ENCODE data around the gene TOLLIP. TPM values are rescaled to one million over a fixed set of nuclear protein-coding genes. Genes with fewer than 3 reads are reported as not detected.

Gene TOLLIP
- total and polyA plus RNA-seq, 12 donors: 19.0 to 53.6 (median 42.6) TPM

DNA sequence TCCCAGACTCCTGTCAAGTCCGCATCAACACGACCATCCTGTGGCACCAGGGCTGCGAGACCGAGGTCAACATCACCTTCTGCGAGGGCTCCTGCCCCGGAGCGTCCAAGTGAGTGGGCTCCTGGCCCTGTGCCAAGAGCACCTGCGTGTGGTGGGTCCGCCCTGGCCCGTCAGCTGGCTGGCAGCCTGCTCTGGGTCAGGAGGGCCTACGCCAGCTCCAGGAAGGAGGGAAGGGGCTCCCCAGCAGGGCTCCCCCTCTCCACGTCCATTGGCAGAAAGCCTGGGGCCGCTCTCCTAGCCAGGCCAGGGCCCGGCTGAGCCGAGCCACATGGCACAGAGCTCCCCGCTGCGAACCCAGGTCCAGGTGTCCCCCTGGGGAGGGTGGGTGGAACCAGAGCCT lies 48.8 kb downstream of the TOLLIP start:
- Histone ChIP-seq H3K27me3 (no peaks in the 10 kb centered on the region), H3K27ac (no peak overlapping the region), H3K4me1 (peaks cover 4 to 17% (median 14%) of the 10 kb centered on the region in 9 donors), H3K9me3 (no peaks in the 10 kb centered on the region), H3K36me3 (no peaks in the 10 kb centered on the region), H3K4me3 (no peak overlapping the region)
- no peak for DNase-seq
- ATAC-seq: no peak
- intact Hi-C loops (cut with DNase I): loop anchor here in 2 of 10 donors (10.0 kb wide), 1 partner anchor 254 kb away; no protein-coding TSS in a partner anchor
- WGBS, 2 donors: 86 to 91% methylated on average over 16 to 17 of the region's 17 CpGs
- TF ChIP-seq, protein P1, sequence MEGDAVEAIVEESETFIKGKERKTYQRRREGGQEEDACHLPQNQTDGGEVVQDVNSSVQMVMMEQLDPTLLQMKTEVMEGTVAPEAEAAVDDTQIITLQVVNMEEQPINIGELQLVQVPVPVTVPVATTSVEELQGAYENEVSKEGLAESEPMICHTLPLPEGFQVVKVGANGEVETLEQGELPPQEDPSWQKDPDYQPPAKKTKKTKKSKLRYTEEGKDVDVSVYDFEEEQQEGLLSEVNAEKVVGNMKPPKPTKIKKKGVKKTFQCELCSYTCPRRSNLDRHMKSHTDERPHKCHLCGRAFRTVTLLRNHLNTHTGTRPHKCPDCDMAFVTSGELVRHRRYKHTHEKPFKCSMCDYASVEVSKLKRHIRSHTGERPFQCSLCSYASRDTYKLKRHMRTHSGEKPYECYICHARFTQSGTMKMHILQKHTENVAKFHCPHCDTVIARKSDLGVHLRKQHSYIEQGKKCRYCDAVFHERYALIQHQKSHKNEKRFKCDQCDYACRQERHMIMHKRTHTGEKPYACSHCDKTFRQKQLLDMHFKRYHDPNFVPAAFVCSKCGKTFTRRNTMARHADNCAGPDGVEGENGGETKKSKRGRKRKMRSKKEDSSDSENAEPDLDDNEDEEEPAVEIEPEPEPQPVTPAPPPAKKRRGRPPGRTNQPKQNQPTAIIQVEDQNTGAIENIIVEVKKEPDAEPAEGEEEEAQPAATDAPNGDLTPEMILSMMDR (IDR thresholded peaks at IDR 0.05): no peak

DNA sequence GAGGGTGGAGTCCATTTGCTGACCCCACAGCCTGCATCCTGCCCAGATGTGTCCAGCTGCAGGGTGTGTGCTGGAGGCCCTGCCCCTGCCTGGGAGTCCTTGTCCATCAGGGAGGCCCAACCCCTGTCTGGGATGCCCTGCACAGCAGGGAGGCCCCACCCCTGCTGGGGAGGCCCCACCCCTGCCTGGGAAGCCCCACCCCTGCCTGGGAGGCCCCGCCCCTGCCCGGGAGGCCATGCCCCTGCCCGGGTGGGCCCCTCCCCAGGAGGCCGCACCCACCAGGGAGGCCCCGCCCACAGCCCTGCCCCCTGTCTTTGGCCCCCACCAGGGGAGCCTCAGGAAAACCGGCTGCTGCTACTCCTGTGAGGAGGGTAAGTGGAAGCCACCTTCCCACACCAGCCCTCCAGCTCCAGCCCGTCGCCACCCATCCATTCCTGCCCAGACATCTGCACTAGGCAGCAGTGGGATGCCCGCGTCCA lies 49.4 kb downstream of the TOLLIP start:
- Histone ChIP-seq H3K36me3 (no peaks in the 10 kb centered on the region), H3K4me1 (peaks cover 4 to 17% (median 14%) of the 10 kb centered on the region in 9 donors), H3K27ac (no peak overlapping the region), H3K4me3 (no peak overlapping the region), H3K27me3 (no peaks in the 10 kb centered on the region), H3K9me3 (no peaks in the 10 kb centered on the region)
- peak in 3 of 8 donors; percentile 8 to 24 (median 14) for ATAC-seq
- DNase-seq: no peak
- WGBS, 2 donors: 64 to 76% methylated on average over 8 to 10 of the region's 10 CpGs
- intact Hi-C loops (cut with DNase I): loop anchor here in 2 of 10 donors (10.0 kb wide), 1 partner anchor 255 kb away; no protein-coding TSS in a partner anchor
- TF ChIP-seq, protein P1 (IDR thresholded peaks at IDR 0.05): no peak

DNA sequence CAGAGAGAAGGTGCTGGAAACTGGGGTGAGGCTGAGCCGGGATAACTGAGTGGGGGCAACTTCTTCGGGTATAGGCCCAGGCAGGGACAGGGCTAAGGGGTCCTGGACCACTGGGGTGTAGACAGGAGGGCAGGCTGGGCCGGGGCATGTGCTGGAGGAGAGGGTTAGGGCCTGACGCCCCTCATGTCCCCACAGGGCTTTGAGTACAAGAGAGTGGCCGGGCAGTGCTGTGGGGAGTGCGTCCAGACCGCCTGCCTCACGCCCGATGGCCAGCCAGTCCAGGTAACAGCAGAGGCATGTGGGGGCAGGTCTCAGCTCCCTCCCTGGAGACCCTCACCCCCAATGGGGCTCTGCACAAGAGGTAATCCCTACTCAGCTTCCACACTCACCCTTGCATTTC lies 49.9 kb downstream of the TOLLIP start:
- no peaks in the 10 kb centered on the region for H3K9me3 ChIP-seq
- ATAC-seq: no peak
- no peak overlapping the region for H3K27ac ChIP-seq
- H3K36me3 ChIP-seq: no peaks in the 10 kb centered on the region
- no peaks in the 10 kb centered on the region for H3K27me3 ChIP-seq
- H3K4me1 ChIP-seq: peaks cover 4 to 17% (median 14%) of the 10 kb centered on the region in 9 donors
- no peak overlapping the region for H3K4me3 ChIP-seq
- intact Hi-C loops (cut with DNase I): no loop called here
- WGBS, 2 donors: 84 to 88% methylated on average over 9 of the region's 9 CpGs
- TF ChIP-seq, protein P1 (IDR thresholded peaks at IDR 0.05): no peak
- DNase-seq: no peak

DNA sequence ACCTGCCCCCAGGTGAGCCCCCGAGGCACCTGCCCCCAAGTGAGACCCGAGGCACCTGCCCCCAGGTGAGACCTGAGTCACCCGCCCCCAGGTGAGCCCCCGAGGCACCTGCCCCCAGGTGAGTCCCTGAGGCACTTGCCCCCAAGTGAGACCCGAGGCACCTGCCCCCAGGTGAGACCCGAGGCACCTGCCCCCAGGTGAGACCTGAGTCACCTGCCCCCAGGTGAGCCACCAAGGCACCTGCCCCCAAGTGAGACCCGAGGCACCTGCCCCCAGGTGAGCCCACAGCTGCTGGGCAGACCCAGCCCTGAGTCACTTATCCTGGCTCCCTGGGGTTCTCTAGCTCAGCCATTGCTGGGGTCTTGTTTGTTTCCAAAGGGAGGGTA lies 50.4 kb downstream of the TOLLIP start:
- peaks cover 4 to 17% (median 14%) of the 10 kb centered on the region in 9 donors for H3K4me1 ChIP-seq
- no peak for DNase-seq
- H3K4me3 ChIP-seq: no peak overlapping the region
- no peaks in the 10 kb centered on the region for H3K36me3 ChIP-seq
- no peak for ATAC-seq
- TF ChIP-seq, protein P1 (IDR thresholded peaks at IDR 0.05): no peak
- H3K27me3 ChIP-seq: no peaks in the 10 kb centered on the region
- 77 to 79% methylated on average over 7 of the region's 7 CpGs for WGBS, 2 donors
- intact Hi-C loops (cut with DNase I): no loop called here
- H3K9me3 ChIP-seq: no peaks in the 10 kb centered on the region
- H3K27ac ChIP-seq: no peak overlapping the region
